NOMO-1 treated with dmso at 0.1 percent for 144 hours (cell line): Measurements from ENCODE around the gene PFKM.

Source experiments
- DNase-seq: peaks from one replicate; lab custom pipeline; 2025; ENCODE audit not compliant: unreplicated experiment; lab: John Stamatoyannopoulos, UW

PFKM gene

GRCh38 chr12:48156652-48157017 lies 37.5 kb downstream of the PFKM start:
- DNase-seq = no peak

GRCh38 chr12:48157018-48157888 lies 38.1 kb downstream of the PFKM start, which contains the start of gene ASB8:
Gene ASB8 (minus strand): TSS chr12:48157515. CDS start chr12:48153496, 4,019 bp downstream.
- peak; percentile 97 for DNase-seq

GRCh38 chr12:48157889-48158370 lies 38.8 kb downstream of the PFKM start:
- DNase-seq = no peak

DNA sequence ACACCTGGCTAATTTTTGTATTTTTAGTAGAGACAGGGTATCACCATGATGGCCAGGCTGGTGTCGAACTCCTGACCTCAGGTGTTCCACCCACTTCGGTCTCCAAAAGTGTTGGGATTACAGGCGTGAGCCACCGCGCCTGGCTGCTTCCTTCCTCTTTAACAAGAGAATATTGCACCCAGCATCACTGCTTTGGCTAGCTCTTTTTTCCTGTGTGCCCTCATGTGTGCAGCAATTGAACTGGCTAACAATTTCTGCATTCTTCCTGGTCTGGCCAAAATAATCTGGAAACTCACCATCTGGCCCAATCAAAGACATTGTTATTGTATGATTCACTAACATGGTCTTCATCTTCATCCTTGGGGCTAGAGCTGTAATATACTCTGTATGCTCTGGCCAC lies 40.9 kb downstream of the PFKM start:
- no peak for DNase-seq

GRCh38 chr12:48160807-48161206 lies 41.6 kb downstream of the PFKM start:
- DNase-seq = peak; percentile 29

GRCh38 chr12:48163150-48163747 lies 44.1 kb downstream of the PFKM start:
- DNase-seq = no peak

DNA sequence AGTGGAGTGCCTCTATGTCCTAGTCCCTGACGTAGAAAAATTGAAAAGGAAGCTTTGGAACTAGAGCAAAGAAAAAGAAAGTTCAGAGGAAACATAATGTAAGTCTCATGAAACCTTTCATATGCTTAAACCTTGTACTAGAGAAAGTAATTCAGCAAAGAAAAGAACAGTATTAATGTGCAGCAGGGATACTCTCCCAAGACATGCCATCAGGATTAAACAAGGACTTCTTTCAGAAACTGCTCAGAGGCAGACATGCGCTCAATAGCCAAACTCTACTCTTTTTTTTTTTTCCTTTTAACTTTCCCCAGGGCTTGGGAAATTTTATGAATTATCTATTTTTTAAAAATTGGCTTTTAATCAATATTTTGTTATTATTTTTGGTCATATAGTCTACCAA lies 45.3 kb downstream of the PFKM start:
- no peak for DNase-seq

DNA sequence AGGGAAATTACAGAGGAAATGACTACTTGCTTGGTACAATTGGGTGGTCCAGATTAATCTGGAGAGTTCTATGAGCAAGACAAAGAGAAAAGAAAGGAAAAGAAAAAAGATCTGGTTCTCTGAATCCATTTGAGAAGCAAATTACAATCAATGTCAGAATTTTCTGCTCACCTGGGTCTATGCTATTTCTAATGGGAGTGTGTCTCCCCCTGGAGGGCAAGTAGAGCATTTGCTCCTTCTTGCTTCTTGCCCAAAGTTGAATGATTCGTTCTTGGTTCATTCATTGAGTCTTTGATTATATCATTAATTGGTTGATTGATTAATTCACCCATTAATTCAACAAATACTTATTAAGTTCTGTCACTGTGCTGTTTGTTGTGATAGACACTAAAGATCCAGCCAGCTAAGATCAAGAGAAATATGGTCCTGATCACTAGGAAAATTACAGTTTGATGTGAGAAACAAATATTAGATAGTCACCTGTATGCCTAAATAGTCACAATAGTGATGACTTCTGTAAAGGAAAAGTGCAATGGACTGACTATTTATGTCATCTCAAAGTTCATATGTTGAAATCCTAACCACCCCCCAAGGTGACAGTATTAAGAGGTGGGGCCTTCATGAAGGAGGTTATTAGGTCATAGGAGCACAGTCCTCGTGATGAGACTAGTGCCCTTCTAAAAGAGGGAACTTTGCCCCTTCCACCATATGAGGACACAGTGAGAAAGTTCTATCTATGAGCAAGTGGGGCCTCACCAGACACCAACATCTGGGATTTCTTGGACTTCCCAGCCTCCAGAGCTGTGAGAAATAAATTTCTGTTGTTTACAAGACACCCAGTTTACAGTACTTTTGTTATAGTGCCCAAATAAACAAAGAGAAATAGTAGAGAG lies 46.2 kb downstream of the PFKM start:
- peak; percentile 6 for DNase-seq

GRCh38 chr12:48169011-48169410 lies 49.8 kb downstream of the PFKM start:
- DNase-seq = no peak

DNA sequence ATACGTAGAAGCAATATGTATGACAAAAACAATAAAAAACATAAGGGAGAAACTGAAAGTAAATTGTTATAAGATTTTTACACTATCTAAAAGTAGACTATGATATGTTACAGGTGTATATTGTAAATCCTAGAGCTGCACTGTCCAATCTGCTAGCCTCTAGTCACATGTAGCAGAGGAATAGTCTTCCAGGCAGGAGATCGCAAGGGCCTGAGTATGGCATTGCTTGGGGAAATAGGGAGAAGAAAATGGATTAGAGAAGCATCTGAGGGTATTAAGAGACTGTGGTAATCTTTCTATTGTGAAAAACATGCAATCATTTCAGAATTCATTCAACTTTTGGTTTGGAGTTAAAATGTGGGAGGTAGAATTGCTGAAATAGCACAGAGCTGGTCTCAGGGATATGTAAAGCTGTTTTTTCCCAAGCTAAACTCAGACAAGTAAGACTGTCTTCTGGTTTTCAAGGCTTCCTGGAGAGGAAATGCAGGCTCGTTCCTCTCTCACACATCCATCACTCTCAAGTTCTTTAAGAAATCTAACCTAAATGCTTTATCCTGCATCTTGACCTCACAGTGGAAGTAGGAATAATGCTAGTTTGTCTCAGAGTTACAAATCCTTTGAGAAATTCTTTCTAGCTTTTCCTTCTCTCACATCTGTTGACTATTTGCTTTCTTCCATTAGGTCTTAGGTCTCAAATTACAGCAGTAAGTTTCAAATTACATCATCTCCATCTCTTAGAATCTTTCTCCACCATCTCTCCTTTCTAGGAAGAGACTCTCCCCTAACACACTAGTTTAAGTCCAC lies 56.7 kb downstream of the PFKM start:
- no peak for DNase-seq

- DNase-seq = no peak
Measured at GRCh38 chr12:48176417-48176751, 57.2 kb downstream of the PFKM start.

DNA sequence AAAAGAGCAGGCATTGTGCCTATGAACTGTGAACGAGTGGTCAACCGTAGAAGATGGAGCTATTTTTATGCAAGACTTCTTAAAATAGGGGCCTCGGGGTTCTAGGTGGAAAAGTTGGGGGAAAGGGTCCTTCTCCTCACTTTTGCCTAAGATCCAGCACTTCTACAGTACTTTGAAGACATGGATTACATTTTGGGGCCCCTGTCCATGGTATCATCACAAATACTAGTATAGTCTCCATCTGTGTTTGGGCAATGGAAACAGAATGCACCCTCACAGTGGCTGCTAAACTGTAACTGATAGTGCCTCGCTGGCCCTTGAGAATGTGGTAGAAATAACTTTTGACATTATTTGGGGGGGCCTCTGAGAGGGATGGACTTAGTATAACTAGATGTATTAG lies 58.8 kb downstream of the PFKM start:
- DNase-seq = no peak

DNA sequence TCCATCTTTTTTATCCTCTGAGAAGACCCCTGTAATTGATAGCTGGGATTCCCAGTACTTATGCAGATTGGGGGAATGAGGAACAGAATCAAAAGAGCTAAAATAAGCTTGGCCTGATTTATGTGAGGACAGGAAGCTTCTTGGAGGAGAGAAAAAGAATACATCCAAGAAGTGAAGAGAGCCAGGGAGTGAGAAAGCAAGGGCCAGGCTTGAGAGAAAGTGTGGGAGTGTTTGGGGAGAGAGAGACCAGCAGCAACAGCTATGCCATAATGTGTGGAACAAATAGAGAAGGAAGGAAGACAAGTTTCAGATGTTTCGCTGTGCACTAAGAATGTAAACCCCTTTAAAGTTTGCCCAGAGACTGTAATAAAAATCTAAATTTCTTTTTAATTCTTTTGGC lies 60.3 kb downstream of the PFKM start:
- no peak for DNase-seq

DNA sequence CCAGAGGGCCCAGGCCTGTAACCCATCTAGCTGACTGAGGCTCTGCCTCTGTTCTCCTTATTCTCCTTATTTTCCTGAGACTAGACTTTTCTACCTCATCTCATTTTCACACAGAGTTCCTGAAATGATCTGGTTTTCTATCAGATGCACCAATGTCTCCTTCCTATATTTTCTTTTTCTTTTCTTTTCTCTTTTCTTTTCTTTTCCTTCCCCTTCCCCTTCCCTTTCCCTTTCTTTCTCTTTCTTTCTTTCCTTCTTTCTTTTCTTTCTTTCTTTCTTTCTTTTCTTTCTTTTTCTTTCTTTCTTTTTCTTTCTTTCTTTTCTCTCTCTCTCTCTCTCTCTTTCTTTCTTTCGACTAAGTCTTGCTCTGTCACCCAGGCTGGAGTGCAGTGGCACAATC lies 61.3 kb downstream of the PFKM start:
- no peak for DNase-seq

GRCh38 chr12:48180857-48181495 lies 61.8 kb downstream of the PFKM start:
- DNase-seq = no peak

- no peak for DNase-seq
Measured at GRCh38 chr12:48182631-48183030, 63.5 kb downstream of the PFKM start.

GRCh38 chr12:48183091-48183875 lies 64.1 kb downstream of the PFKM start, which contains the start of gene CCDC184:
Gene CCDC184 (plus strand): TSS chr12:48183644. CDS start chr12:48184123, 479 bp downstream.
- DNase-seq = peak; percentile 32

DNA sequence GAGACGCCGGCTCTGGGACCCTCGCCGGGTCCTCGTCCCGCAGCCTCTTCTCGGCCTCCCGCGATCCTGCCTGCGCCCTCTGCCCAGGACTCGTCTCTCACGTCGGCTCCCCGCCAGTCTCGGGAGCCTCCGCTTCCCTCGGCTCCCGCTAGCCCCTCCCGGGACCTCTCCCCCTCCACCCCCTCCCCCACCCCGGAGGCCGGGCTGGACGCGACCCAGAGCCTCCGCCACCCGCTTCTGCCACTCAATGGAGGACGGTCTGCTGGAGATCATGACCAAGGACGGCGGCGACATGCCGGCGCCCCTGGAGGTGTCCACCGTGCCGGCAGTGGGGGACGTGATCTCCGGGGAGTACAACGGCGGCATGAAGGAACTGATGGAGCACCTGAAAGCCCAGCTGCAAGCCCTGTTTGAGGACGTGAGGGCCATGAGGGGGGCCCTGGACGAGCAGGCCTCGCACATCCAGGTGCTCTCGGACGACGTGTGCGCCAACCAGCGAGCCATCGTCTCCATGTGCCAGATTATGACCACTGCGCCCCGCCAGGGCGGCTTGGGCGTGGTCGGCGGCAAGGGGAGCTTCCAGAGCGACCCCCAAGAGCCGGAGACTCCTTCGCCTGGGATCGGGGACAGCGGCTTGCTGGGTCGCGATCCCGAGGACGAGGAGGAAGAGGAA lies 64.8 kb downstream of the PFKM start:
- no peak for DNase-seq

DNA sequence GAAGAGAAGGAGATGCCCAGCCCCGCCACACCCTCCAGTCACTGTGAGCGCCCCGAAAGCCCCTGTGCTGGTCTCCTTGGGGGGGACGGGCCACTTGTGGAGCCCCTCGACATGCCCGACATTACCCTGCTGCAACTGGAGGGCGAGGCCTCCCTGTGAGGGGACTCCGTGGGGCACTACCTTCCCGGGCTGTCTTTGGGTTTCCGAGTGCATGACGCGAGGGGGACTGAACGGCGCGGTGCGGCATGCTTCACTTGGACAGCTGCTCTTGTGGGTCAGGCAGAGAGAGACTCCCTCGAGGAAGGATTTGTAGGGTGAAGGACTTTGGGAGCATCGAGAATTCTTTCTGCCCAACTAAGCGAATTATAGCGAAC lies 65.4 kb downstream of the PFKM start:
- DNase-seq = no peak
